HEK293 (cell line): Measurements from ENCODE around the gene CCDC117.

Experiments used
- AEBP2 ChIP-seq: fragments of 450-650 bp; formaldehyde crosslinking; IDR thresholded peaks from 2 replicates; pipeline ENCODE4 v1.5.1; 2016; ENCODE audit warnings: missing biosample characterization, missing genetic modification characterization, borderline replicate concordance
- GFI1B ChIP-seq: fragments of 450-650 bp; formaldehyde crosslinking; IDR thresholded peaks from 2 replicates; pipeline ENCODE4 v1.5.1; 2016; ENCODE audit warnings: missing biosample characterization, missing genetic modification characterization
- HOXA7 ChIP-seq: sonication (generic); formaldehyde crosslinking; IDR thresholded peaks from 2 replicates; pipeline ENCODE4 v1.8.1; 2022; ENCODE audit warnings: missing genetic modification reagents, borderline replicate concordance
- MZF1 ChIP-seq: fragments of 450-650 bp; formaldehyde crosslinking; IDR thresholded peaks from 2 replicates; pipeline ENCODE4 v1.5.1; 2017; ENCODE audit warnings: missing biosample characterization, missing genetic modification characterization, borderline replicate concordance
- RBAK ChIP-seq: fragments of 450-650 bp; formaldehyde crosslinking; IDR thresholded peaks from 2 replicates; pipeline ENCODE4 v1.5.1; 2016; ENCODE audit warnings: missing biosample characterization, missing genetic modification characterization
- SCRT1 ChIP-seq: fragments of 450-650 bp; formaldehyde crosslinking; IDR thresholded peaks from 2 replicates; pipeline ENCODE4 v1.5.1; 2016; ENCODE audit warnings: missing biosample characterization, missing genetic modification characterization, borderline replicate concordance
- SCRT2 ChIP-seq: fragments of 450-650 bp; formaldehyde crosslinking; IDR thresholded peaks from 2 replicates; pipeline ENCODE4 v1.5.1; 2016; ENCODE audit warnings: missing biosample characterization, missing genetic modification characterization
- SP3 ChIP-seq: fragments of 450-650 bp; formaldehyde crosslinking; IDR thresholded peaks from 2 replicates; pipeline ENCODE4 v1.5.1; 2016; ENCODE audit warnings: missing biosample characterization, missing genetic modification characterization
- ZBTB11 ChIP-seq: fragments of 450-650 bp; formaldehyde crosslinking; conservative IDR thresholded peaks from 2 replicates; pipeline ENCODE4 v1.5.1; 2016; ENCODE audit warnings: low read depth, missing biosample characterization, missing genetic modification characterization
- ZBTB49 ChIP-seq: fragments of 450-650 bp; formaldehyde crosslinking; IDR thresholded peaks from 2 replicates; pipeline ENCODE4 v1.5.1; 2016; ENCODE audit warnings: missing biosample characterization, missing genetic modification characterization, low read depth
- ZFHX2 ChIP-seq: fragments of 450-650 bp; formaldehyde crosslinking; conservative IDR thresholded peaks from 2 replicates; pipeline ENCODE4 v1.5.1; 2016; ENCODE audit warnings: missing biosample characterization, missing genetic modification characterization
- ZFP69B ChIP-seq: fragments of 450-650 bp; formaldehyde crosslinking; IDR thresholded peaks from 2 replicates; pipeline ENCODE4 v1.5.1; 2016; ENCODE audit warnings: missing biosample characterization, missing genetic modification characterization
- ZNF132 ChIP-seq: fragments of 450-650 bp; formaldehyde crosslinking; IDR thresholded peaks from 2 replicates; pipeline ENCODE4 v1.5.1; 2017; ENCODE audit warnings: missing biosample characterization, missing genetic modification characterization, borderline replicate concordance
- ZNF214 ChIP-seq: fragments of 450-650 bp; formaldehyde crosslinking; IDR thresholded peaks from 2 replicates; pipeline ENCODE4 v1.5.1; 2017; ENCODE audit warnings: missing biosample characterization, mild to moderate bottlenecking, missing genetic modification characterization, borderline replicate concordance
- ZNF292 ChIP-seq: fragments of 450-650 bp; formaldehyde crosslinking; IDR thresholded peaks from 2 replicates; pipeline ENCODE4 v1.5.1; 2016; ENCODE audit warnings: low read depth, missing biosample characterization, missing genetic modification characterization, borderline replicate concordance
- ZNF362 ChIP-seq: fragments of 450-650 bp; formaldehyde crosslinking; IDR thresholded peaks from 2 replicates; pipeline ENCODE4 v1.5.1; 2016; ENCODE audit warnings: missing biosample characterization, missing genetic modification characterization
- ZNF391 ChIP-seq: fragments of 450-650 bp; formaldehyde crosslinking; IDR thresholded peaks from 2 replicates; pipeline ENCODE4 v1.5.1; 2016; ENCODE audit warnings: low read depth, missing biosample characterization, missing genetic modification characterization, borderline replicate concordance
- ZNF426 ChIP-seq: fragments of 450-650 bp; formaldehyde crosslinking; IDR thresholded peaks from 2 replicates; pipeline ENCODE4 v1.5.1; 2017; ENCODE audit warnings: missing biosample characterization, missing genetic modification characterization, mild to moderate bottlenecking, inconsistent platforms, moderate library complexity
- ZNF48 ChIP-seq: fragments of 450-650 bp; formaldehyde crosslinking; IDR thresholded peaks from 2 replicates; pipeline ENCODE4 v1.5.1; 2016; ENCODE audit warnings: missing biosample characterization, missing genetic modification characterization
- ZNF488 ChIP-seq: fragments of 450-650 bp; formaldehyde crosslinking; IDR thresholded peaks from 2 replicates; pipeline ENCODE4 v1.5.1; 2016; ENCODE audit warnings: missing biosample characterization, missing genetic modification characterization
- ZNF544 ChIP-seq: fragments of 450-650 bp; formaldehyde crosslinking; IDR thresholded peaks from 2 replicates; pipeline ENCODE4 v1.5.0; 2017; ENCODE audit warnings: missing biosample characterization, missing genetic modification characterization
- ZNF549 ChIP-seq: fragments of 450-650 bp; IDR thresholded peaks from 2 replicates; pipeline ENCODE4 v1.5.1; 2018; ENCODE audit warnings: missing biosample characterization, missing genetic modification characterization, mild to moderate bottlenecking, inconsistent platforms, moderate library complexity
- ZNF571 ChIP-seq: fragments of 450-650 bp; formaldehyde crosslinking; IDR thresholded peaks from 2 replicates; pipeline ENCODE4 v1.5.0; 2017; ENCODE audit warnings: missing biosample characterization, missing genetic modification characterization
- ZNF580 ChIP-seq: fragments of 450-650 bp; formaldehyde crosslinking; IDR thresholded peaks from 2 replicates; pipeline ENCODE4 v1.5.1; 2016; ENCODE audit warnings: missing biosample characterization, missing genetic modification characterization
- ZNF624 ChIP-seq: fragments of 450-650 bp; formaldehyde crosslinking; IDR thresholded peaks from 2 replicates; pipeline ENCODE4 v1.5.1; 2017; ENCODE audit warnings: missing biosample characterization, missing genetic modification characterization
- ZNF664 ChIP-seq: fragments of 450-650 bp; formaldehyde crosslinking; IDR thresholded peaks from 2 replicates; pipeline ENCODE4 v1.5.1; 2016; ENCODE audit warnings: missing biosample characterization, missing genetic modification characterization
- ZNF768 ChIP-seq: fragments of 450-650 bp; formaldehyde crosslinking; IDR thresholded peaks from 2 replicates; pipeline ENCODE4 v1.5.1; 2018; ENCODE audit warnings: missing biosample characterization, mild to moderate bottlenecking, missing genetic modification characterization
- ZNF777 ChIP-seq: fragments of 450-650 bp; formaldehyde crosslinking; IDR thresholded peaks from 2 replicates; pipeline ENCODE4 v1.5.1; 2017; ENCODE audit warnings: missing biosample characterization, missing genetic modification characterization, borderline replicate concordance
- ZSCAN4 ChIP-seq: fragments of 450-650 bp; formaldehyde crosslinking; IDR thresholded peaks from 2 replicates; pipeline ENCODE4 v1.5.1; 2017; ENCODE audit warnings: missing biosample characterization, missing genetic modification characterization

CCDC117 gene

GRCh38 chr22:28759861-28760560, 12.5 kb upstream of the CCDC117 start (continued):
- TF ChIP-seq ZNF624: no peak
- TF ChIP-seq ZNF292 (tag by site-specific recombination): no peak
- no peak for TF ChIP-seq ZNF544 (tag by site-specific recombination)
- TF ChIP-seq ZFP69B: no peak
- TF ChIP-seq ZSCAN4 (tag by site-specific recombination): 0 out of 2 replicates have a peak, but pooled peaks have one; percentile 22
- no peak for TF ChIP-seq ZNF426 (tag by site-specific recombination)
- TF ChIP-seq MZF1 (tag by site-specific recombination): no peak
- TF ChIP-seq ZNF132 (tag by site-specific recombination): no peak
- TF ChIP-seq ZNF580: no peak
- no peak for TF ChIP-seq RBAK
- TF ChIP-seq ZNF48 (tag by site-specific recombination): no peak
- TF ChIP-seq HOXA7 (CRISPR knock-in tag): no peak
- TF ChIP-seq ZNF664 (tag by site-specific recombination): peak; percentile 81; the same call in 1 of the 2 replicates
- no peak for TF ChIP-seq ZNF362 (tag by site-specific recombination)
- TF ChIP-seq ZNF768 (tag by site-specific recombination): no peak
- TF ChIP-seq ZBTB11: no peak
- no peak for TF ChIP-seq GFI1B
- no peak for TF ChIP-seq ZNF571 (tag by site-specific recombination)
- TF ChIP-seq ZNF549: no peak
- TF ChIP-seq SCRT1 (tag by site-specific recombination): no peak
- TF ChIP-seq ZNF214 (tag by site-specific recombination): no peak
- TF ChIP-seq AEBP2 (tag by site-specific recombination): no peak
- no peak for TF ChIP-seq ZBTB49 (tag by site-specific recombination)
- no peak for TF ChIP-seq ZNF488 (tag by site-specific recombination)
- TF ChIP-seq SP3 (tag by site-specific recombination): no peak
- peak; percentile 83 for TF ChIP-seq SCRT2
- TF ChIP-seq ZNF777 (tag by site-specific recombination): no peak
- no peak for TF ChIP-seq ZFHX2
- no peak for TF ChIP-seq ZNF391 (tag by site-specific recombination)
